Central memory CD4-positive, alpha-beta T cell (primary cell): ENCODE data around the gene IKZF4.
"Not testable (repeated sequence)": the region's sequence is repeated elsewhere in the genome, so short reads cannot be mapped to it uniquely, and the experiment has no call there.

Experiments
- DNase-seq: peaks from one replicate; pipeline ENCODE4 v3.0.0; 2022

Gene IKZF4

GRCh38 chr12:56041552-56042429 lies 20.9 kb downstream of the IKZF4 start, which contains the start of gene RPS26:
TSS of gene RPS26 (plus strand) at chr12:56041918. CDS start at chr12:56042167, 249 bp downstream.
- DNase-seq = peak; percentile 96

DNA sequence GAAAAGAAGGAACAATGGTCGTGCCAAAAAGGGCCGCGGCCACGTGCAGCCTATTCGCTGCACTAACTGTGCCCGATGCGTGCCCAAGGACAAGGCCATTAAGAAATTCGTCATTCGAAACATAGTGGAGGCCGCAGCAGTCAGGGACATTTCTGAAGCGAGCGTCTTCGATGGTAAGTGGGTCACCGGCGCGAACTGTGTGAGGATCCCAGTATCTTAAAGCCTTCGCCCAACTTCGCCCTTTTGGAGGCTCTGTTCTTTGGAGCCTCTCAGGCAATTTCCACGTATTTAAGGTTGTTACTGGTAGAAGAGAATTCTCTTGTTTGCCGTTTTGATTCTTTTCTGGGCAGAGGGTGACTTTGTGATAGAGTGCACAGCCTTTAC lies 21.6 kb downstream of the IKZF4 start:
- not testable (repeated sequence) for DNase-seq

GRCh38 chr12:56042843-56043242 lies 22.0 kb downstream of the IKZF4 start:
- no peak for DNase-seq

- DNase-seq = no peak
Observed at GRCh38 chr12:56046027-56046780, 25.4 kb downstream of the IKZF4 start.

DNA sequence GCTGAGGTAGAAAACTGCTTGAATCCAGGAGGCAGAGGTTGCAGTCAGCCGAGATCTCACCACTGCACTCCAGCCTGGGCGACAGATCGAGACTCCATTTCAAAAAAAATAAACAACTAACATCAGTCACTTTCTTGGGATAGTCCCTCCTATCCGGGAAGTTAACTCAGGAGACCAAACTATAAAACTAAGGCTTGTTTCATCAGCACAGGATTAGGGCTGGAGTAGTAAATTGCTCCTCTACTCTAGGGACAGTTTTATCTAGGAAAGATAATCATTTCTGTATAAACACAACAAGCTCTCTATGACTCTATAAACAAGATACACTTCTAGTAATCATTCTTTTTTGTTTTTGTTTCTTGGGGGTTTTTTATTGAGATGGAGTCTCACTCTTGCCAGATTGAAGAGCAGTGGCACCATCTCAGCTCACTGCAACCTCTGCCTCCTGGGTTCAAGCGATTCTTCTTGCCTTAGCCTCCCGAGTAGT lies 32.6 kb downstream of the IKZF4 start:
- DNase-seq = no peak

GRCh38 chr12:56059964-56060363 lies 39.1 kb downstream of the IKZF4 start:
- not testable (repeated sequence) for DNase-seq

GRCh38 chr12:56061982-56062381 lies 41.1 kb downstream of the IKZF4 start:
- no peak for DNase-seq

GRCh38 chr12:56062996-56063395 lies 42.2 kb downstream of the IKZF4 start:
- DNase-seq = no peak

DNA sequence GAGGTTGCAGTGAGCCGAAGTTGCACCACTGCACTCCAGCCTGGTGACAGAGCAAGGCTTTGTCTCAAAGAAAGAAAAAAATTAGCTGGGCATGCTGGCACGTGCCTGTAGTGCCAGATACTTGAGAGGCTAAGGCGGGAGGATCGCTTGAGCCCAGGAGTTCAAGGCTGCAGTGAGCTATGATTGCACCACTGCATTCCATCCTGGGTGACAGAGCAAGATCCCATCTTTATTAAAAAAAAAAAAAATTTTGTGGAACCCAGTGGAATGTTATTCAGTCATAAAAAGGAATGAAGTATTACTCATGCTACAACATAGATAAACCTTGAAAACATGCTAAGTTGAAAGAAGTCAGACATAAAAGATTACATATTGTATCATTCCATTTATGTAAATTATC lies 50.8 kb downstream of the IKZF4 start:
- DNase-seq = no peak

GRCh38 chr12:56074396-56074795 lies 53.6 kb downstream of the IKZF4 start:
- DNase-seq = no peak

DNA sequence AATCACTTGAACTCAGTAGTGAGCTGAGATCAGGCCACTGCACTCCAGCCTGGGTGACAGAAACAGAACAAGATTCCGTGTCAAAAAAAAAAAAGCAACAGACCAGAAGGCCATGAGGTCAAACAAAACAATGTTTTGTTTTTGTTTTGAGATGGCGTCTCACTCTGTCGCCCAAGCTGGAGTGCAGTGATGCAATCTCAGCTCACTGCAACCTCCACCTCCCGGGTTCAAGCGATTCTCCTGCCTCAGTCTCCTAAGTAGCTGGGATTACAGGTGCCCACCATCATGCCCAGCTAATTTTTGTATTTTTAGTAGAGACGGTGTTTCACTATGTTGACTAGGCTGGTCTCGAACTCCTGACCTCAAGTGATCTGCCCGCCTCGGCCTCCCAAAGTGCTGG lies 57.1 kb downstream of the IKZF4 start:
- not testable (repeated sequence) for DNase-seq

GRCh38 chr12:56078427-56078826 lies 57.6 kb downstream of the IKZF4 start:
- DNase-seq = no peak

GRCh38 chr12:56078931-56079722 lies 58.3 kb downstream of the IKZF4 start:
- peak; percentile 29 for DNase-seq

DNA sequence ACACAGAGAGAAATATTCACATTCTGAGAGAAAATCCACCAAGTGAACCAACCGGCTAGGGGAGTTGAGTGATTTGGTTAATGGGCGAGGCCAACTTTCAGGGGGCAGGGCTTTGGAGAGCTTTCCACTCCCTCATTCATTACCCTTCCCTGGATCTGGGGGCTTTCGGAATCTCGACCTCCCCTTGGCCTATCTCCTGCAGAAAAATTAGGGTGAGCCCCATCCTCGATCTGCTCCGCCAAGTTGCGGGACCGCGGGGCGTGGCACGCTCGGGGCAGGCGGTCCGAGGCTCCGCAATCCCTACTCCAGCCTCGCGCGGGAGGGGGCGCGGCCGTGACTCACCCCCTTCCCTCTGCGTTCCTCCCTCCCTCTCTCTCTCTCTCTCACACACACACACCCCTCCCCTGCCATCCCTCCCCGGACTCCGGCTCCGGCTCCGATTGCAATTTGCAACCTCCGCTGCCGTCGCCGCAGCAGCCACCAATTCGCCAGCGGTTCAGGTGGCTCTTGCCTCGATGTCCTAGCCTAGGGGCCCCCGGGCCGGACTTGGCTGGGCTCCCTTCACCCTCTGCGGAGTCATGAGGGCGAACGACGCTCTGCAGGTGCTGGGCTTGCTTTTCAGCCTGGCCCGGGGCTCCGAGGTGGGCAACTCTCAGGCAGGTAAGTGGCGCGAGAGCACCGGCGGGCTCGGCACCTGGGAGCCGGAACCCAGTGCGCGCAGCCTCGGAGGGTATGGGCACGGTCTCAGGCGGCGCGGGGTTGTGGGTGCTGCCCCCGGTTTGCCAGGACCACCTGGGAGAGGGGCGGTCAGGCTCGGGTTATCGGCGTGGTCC lies 59.1 kb downstream of the IKZF4 start, which contains the start of gene ERBB3:
TSS of gene ERBB3 (plus strand) at position 443 of the 833 bp plus-strand sequence. CDS start at position 579, 136 bp downstream.
- peak; percentile 47 for DNase-seq

DNA sequence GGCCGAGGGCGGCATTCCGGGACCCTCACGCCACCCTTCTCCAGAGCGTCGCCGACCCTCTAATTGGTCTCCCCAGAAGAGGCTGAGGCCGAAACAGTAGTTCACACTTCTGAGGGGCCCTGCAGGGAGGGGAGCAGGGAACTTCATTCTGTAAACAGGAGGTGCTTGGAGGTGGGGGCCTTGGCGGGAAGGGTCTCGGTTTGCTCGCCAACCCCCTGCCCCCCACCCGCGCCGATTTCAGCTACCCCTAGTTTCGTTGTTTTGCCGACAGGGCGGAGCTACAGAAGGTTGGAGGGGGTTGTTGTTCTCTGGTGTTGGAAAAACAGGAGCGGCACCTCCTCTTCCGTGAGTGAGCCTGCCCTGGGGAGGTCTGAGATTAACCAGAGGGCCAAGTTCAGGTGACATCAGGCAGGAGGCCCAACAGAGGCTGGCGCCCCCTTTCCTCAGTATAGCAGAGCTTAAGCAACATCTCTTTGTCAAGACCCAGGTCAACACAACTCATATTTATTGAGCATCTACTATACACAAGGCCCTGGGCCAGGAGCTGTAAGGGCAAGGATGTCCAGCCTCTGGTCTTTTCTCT lies 59.8 kb downstream of the IKZF4 start:
- no peak for DNase-seq

DNA sequence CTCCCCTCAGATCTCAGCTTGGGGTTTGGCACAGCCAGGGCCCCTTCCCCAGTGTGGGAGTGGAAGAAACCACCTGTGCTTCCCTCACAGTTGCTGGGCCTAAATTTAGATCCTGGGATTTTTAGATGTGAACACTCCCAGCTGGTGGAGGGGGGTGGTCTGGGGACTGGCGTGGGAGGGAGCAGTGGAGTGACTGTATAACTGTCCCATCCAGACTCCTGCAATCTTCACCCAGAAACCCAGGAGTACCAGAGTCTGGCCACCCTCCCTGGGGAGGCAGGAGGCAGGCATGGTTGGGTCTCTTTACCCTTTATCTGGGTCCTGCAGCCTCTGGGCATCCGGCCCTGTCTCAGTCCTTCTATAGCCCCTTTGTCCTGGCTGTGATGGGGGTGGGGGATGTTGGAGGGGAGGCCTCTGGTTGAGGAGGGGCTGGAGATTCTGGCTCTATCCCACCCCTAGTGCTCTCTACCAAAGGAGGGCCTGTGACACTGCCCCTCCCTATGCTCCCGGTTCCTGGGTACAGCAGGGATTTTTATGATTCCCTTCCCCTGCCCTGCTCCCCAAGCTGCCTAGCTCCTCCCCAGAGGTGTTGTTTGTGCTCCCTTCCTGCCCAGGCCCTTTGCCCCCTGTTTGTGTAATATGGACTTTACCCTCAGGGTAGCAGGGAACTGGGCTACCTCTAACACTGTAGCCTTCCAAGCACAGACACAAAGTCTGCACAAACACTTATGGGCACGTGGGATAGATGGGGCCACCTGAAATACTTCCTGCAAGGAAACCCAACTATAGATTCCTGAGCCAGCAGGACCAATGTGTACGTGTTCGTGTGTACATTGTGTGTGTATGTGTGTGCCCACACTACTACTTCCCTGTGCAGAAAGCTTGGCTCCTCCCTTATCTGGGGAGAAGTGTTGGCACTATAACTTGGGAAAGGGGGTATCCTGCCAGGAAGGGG lies 60.8 kb downstream of the IKZF4 start:
- no peak for DNase-seq

DNA sequence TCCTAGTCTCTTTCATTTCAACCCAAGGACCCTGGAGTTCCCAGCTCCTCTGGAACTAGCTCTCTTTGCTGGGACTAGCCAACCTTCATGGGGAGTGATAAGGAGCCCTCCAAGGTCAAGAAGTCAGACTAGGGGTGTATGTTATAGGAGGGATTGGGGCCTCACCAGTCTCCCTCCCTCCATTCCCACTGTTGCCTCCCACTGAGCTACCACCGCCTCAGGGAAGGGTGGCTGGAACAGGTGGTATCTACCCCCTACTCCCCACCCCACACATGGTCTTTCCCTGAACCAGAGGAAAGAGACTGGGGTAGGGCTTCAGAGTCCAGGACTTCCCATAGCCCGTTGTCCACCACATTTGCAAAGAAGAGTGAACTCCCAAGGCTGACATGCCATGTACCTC lies 61.5 kb downstream of the IKZF4 start:
- DNase-seq = no peak

GRCh38 chr12:56082967-56083366 lies 62.1 kb downstream of the IKZF4 start:
- DNase-seq = no peak

DNA sequence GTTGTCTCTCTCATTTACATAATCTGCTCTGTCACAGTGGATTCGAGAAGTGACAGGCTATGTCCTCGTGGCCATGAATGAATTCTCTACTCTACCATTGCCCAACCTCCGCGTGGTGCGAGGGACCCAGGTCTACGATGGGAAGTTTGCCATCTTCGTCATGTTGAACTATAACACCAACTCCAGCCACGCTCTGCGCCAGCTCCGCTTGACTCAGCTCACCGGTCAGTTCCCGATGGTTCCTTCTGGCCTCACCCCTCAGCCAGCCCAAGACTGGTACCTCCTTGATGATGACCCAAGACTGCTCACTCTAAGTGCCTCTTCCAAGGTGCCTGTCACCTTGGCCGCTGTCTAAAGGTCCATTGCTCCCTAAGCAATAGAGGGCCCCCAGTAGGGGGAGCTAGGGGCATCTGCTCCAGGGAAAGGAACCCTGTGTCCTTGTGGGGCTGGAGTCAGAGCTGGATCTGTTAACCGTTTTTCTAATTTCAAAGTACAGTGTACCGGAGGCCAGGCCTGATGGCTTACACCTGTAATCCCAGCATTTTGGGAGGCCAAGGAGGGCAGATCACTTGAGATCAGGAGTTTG lies 64.2 kb downstream of the IKZF4 start:
- no peak for DNase-seq

DNA sequence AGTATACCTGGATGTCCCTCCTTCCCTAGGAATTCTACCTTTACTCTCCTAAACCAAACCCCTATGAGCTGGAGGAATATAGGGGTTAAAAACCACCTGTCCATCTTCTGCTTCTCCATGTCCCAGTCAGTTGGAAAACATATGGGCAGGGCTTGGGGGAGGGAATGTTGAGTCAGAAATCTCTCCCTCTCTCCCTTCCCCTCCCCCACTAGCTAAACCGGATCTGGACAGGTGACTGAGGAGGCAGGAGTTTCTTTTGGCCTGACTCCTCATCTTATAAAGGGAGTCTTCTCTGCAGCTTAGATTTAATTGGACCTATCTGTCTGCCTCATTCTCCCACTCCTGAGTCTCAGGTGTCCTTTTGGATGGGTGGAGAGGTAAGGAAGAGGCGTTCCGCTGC lies 65.3 kb downstream of the IKZF4 start:
- no peak for DNase-seq
